Esophagus squamous epithelium (tissue), 4 donors: Measurements from ENCODE around the gene COA8.

Source experiments
- POLR2A ChIP-seq, 4 donors: fragments of 450-650 bp; IDR thresholded peaks; one replicate each; pipeline ENCODE4 v1.6.1; 2017; ENCODE audit warnings: antibody characterized with exemption in 4 of 4, mild to moderate bottlenecking in 4 of 4, moderate library complexity in 3 of 4
- TF ChIP-seq, protein P1 (sequence below), 6 experiments: fragments of 450-650 bp in 4 of 6; fragments of 200-600 bp in 2 of 6; sonication (generic) in 2 of 6; IDR thresholded peaks; one replicate each; pipeline ENCODE4 v1.5.1; 2016 to 2019; ENCODE audit warnings: antibody characterized with exemption in 6 of 6, mild to moderate bottlenecking in 4 of 6, moderate library complexity in 4 of 6

DNA sequence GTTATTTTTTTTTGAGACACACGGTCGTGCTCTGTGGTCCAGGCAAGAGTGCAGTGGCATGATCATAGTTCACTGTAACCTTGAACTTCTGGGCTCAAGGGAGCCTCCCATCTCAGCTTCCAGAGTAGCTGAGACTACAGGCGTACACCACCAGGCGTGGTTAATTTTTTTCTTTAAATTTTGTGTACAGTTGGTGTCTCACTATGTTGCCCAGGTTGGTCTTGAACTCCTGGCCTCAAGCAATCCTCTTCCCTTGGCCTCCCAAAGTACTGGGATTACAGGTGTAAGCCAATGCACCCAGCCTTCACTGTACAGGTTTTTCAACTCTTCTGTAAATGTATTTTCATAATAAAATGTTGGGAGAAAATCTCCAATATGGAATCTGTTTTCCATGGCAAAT, 60.5 kb downstream of the COA8 start:
- TF ChIP-seq, protein P1, sequence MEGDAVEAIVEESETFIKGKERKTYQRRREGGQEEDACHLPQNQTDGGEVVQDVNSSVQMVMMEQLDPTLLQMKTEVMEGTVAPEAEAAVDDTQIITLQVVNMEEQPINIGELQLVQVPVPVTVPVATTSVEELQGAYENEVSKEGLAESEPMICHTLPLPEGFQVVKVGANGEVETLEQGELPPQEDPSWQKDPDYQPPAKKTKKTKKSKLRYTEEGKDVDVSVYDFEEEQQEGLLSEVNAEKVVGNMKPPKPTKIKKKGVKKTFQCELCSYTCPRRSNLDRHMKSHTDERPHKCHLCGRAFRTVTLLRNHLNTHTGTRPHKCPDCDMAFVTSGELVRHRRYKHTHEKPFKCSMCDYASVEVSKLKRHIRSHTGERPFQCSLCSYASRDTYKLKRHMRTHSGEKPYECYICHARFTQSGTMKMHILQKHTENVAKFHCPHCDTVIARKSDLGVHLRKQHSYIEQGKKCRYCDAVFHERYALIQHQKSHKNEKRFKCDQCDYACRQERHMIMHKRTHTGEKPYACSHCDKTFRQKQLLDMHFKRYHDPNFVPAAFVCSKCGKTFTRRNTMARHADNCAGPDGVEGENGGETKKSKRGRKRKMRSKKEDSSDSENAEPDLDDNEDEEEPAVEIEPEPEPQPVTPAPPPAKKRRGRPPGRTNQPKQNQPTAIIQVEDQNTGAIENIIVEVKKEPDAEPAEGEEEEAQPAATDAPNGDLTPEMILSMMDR (IDR thresholded peaks at IDR 0.05), result no peak
- no peak for TF ChIP-seq POLR2A (IDR thresholded peaks at IDR 0.05)
